HepG2 (cell line): ENCODE results near the gene KRI1. TPM values are rescaled to one million over a fixed set of nuclear protein-coding genes. Genes with fewer than 3 reads are reported as not detected.
A peak's percentile ranks its signal among the peaks of the same experiment; 100 is the strongest.

ENCODE experiments used
- AGO2 ChIP-seq: fragments of 200-400 bp; formaldehyde crosslinking; optimal IDR thresholded peaks from 2 replicates; pipeline ENCODE3; 2017; ENCODE audit warnings: mild to moderate bottlenecking, low read depth, low read length, moderate library complexity
- AHDC1 ChIP-seq: sonication (generic); formaldehyde crosslinking; IDR thresholded peaks from 2 replicates; pipeline ENCODE4 v1.5.1; 2020; ENCODE audit warnings: mild to moderate bottlenecking, missing genetic modification reagents, borderline replicate concordance
- ATF7-NPFF ChIP-seq: sonication (generic); formaldehyde crosslinking; IDR thresholded peaks from 2 replicates; pipeline ENCODE4 v1.8.1; 2023; ENCODE audit warnings: mild to moderate bottlenecking, low read depth, missing genetic modification reagents, moderate library complexity
- HDAC2 ChIP-seq: sonication (generic); formaldehyde crosslinking; IDR thresholded peaks from 2 replicates; pipeline ENCODE4 v1.4.0; 2020; ENCODE audit warnings: missing genetic modification reagents
- HNRNPL ChIP-seq: fragments of 200-400 bp; formaldehyde crosslinking; IDR thresholded peaks from 2 replicates; pipeline ENCODE4 v1.6.1; 2017; ENCODE audit warnings: mild to moderate bottlenecking, low read depth, low read length
- IRX3 ChIP-seq: sonication (generic); formaldehyde crosslinking; IDR thresholded peaks from 2 replicates; pipeline ENCODE4 v1.8.1; 2023; ENCODE audit warnings: mild to moderate bottlenecking, low read depth, missing genetic modification reagents, borderline replicate concordance
- MATR3 ChIP-seq: sonication (generic); formaldehyde crosslinking; IDR thresholded peaks from 2 replicates; pipeline ENCODE4 v1.4.0; 2020; ENCODE audit warnings: missing genetic modification reagents
- PAX8 ChIP-seq: sonication (generic); formaldehyde crosslinking; IDR thresholded peaks from 2 replicates; pipeline ENCODE4 v1.8.0; 2022; ENCODE audit warnings: mild to moderate bottlenecking, missing genetic modification reagents, borderline replicate concordance
- POLR2G ChIP-seq: fragments of 200-400 bp; formaldehyde crosslinking; IDR thresholded peaks from 2 replicates; pipeline ENCODE4 v1.6.1; 2018; ENCODE audit warnings: mild to moderate bottlenecking, low read depth, low read length, moderate library complexity
- RBM39 ChIP-seq: fragments of 200-400 bp; formaldehyde crosslinking; IDR thresholded peaks from one replicate; pipeline ENCODE4 v1.6.1; 2018; ENCODE audit warnings: antibody characterized with exemption, mild to moderate bottlenecking, low read depth, low read length; ENCODE audit not compliant: poor library complexity, severe bottlenecking
- RCOR2 ChIP-seq: IDR thresholded peaks from 2 replicates; pipeline ENCODE4 v1.6.1; 2016; ENCODE audit warnings: missing biosample characterization, missing genetic modification reagents
- REXO4 ChIP-seq: sonication (generic); formaldehyde crosslinking; IDR thresholded peaks from 2 replicates; pipeline ENCODE4 v1.8.0; 2022; ENCODE audit warnings: missing genetic modification reagents, mild to moderate bottlenecking, borderline replicate concordance
- SAP130 ChIP-seq: IDR thresholded peaks from 2 replicates; pipeline ENCODE4 v1.6.1; 2016; ENCODE audit warnings: low read depth
- TAF1 ChIP-seq: sonication (generic); formaldehyde crosslinking; IDR thresholded peaks from 2 replicates; pipeline ENCODE4 v1.4.0; 2020; ENCODE audit warnings: missing genetic modification reagents
- TGIF2 ChIP-seq: IDR thresholded peaks from 2 replicates; pipeline ENCODE4 v1.6.1; 2016; ENCODE audit warnings: control low read depth, missing compliant biosample characterization
- USF2 ChIP-seq, 2 experiments: sonication (generic) in 1 of 2; formaldehyde crosslinking in 1 of 2; IDR thresholded peaks; 2 replicates each; pipeline versions ENCODE4 v1.5.1 to v1.6.1; 2011 to 2020; ENCODE audit warnings: borderline replicate concordance in 1 of 2, low read depth in 1 of 2, low read length in 1 of 2, mild to moderate bottlenecking in 1 of 2, missing genetic modification reagents in 1 of 2, moderate library complexity in 1 of 2
- XBP1 ChIP-seq: sonication (generic); formaldehyde crosslinking; IDR thresholded peaks from 2 replicates; pipeline ENCODE4 v1.5.0; 2020; ENCODE audit warnings: missing genetic modification reagents
- ZBTB21 ChIP-seq: sonication (generic); formaldehyde crosslinking; IDR thresholded peaks from 2 replicates; pipeline ENCODE4 v1.4.0; 2020; ENCODE audit warnings: missing genetic modification reagents
- ZNF17 ChIP-seq: sonication (generic); formaldehyde crosslinking; IDR thresholded peaks from 2 replicates; pipeline ENCODE4 v1.5.0; 2020; ENCODE audit warnings: mild to moderate bottlenecking, missing genetic modification reagents
- ZNF496 ChIP-seq: sonication (generic); formaldehyde crosslinking; IDR thresholded peaks from 2 replicates; pipeline ENCODE4 v1.8.1; 2023; ENCODE audit warnings: mild to moderate bottlenecking, moderate library complexity, missing genetic modification reagents; ENCODE audit not compliant: insufficient replicate concordance
- ZNF615 ChIP-seq: sonication (generic); formaldehyde crosslinking; IDR thresholded peaks from 2 replicates; pipeline ENCODE4 v1.5.0; 2020; ENCODE audit warnings: mild to moderate bottlenecking, missing genetic modification reagents, borderline replicate concordance
- ZNF747 ChIP-seq: sonication (generic); formaldehyde crosslinking; IDR thresholded peaks from 2 replicates; pipeline ENCODE4 v1.8.1; 2023; ENCODE audit warnings: missing genetic modification reagents, mild to moderate bottlenecking, borderline replicate concordance
- polyA plus RNA-seq, 8 experiments: library from polyadenylated mRNA; depleted of rRNA in 3 of 8; stranded (reverse) in 7 of 8; unstranded in 1 of 8; fragments of >200 nt; fragmentation: Illumina TruSeq in 4 of 8; extraction: Trizol in 4 of 8; gene quantifications; 2 replicates each; pipeline versions ENCODE4 v1.2.1 to v1.2.3, GENCODE V29; 2011 to 2016; ENCODE audit warnings: low read depth in 4 of 8, missing spikeins in 1 of 8, mixed read lengths in 1 of 8; ENCODE audit not compliant: insufficient read depth in 1 of 8
- total RNA-seq, 5 experiments: library from RNA; depleted of rRNA; stranded (reverse); fragments of >200 nt; fragmentation: Illumina TruSeq; extraction: Trizol; gene quantifications; 2 replicates each; pipeline ENCODE4 v1.2.3, GENCODE V29; 2016; ENCODE audit warnings: low read depth in 1 of 5

Gene KRI1
- total and polyA plus RNA-seq, 2 of the 13 experiments (the other 11 are each of a cell fraction or from before 2014, with no cell fraction given): 9.1 to 11.7 TPM

GRCh38 chr19:10544242-10544752, 21.5 kb downstream of the KRI1 start (continued):
- TF ChIP-seq SAP130 (CRISPR knock-in tag): peak; percentile 39; the same call in 1 of the 2 replicates
- no peak for TF ChIP-seq ZBTB21 (CRISPR knock-in tag)
- no peak for TF ChIP-seq XBP1 (CRISPR knock-in tag)
- no peak for TF ChIP-seq USF2 (IDR thresholded peaks at IDR 0.05; ENCODE audit: low read depth, low read length)
- no peak for TF ChIP-seq USF2 (CRISPR knock-in tag; IDR thresholded peaks at IDR 0.05; ENCODE audit: borderline replicate concordance)
- TF ChIP-seq ZNF17 (CRISPR knock-in tag): no peak
- no peak for TF ChIP-seq POLR2G
- no peak for TF ChIP-seq ZNF615 (CRISPR knock-in tag)
- TF ChIP-seq RBM39: peak; percentile 29
- TF ChIP-seq AHDC1 (CRISPR knock-in tag): no peak
- no peak for TF ChIP-seq ZNF496 (CRISPR knock-in tag)
- TF ChIP-seq ATF7-NPFF: no peak
- no peak for TF ChIP-seq MATR3 (CRISPR knock-in tag)
- no peak for TF ChIP-seq HNRNPL
- TF ChIP-seq AGO2: peak; percentile 40
- TF ChIP-seq TAF1: no peak
- no peak; the same call in 1 of the 2 replicates for TF ChIP-seq HDAC2 (CRISPR knock-in tag)
- TF ChIP-seq ZNF747 (CRISPR knock-in tag): no peak
- TF ChIP-seq TGIF2 (CRISPR knock-in tag): 0 out of 2 replicates have a peak, but pooled peaks have one; percentile 47
- TF ChIP-seq RCOR2 (CRISPR knock-in tag): peak; percentile 73; the same call in 1 of the 2 replicates
- no peak for TF ChIP-seq IRX3 (CRISPR knock-in tag)
- TF ChIP-seq PAX8 (CRISPR knock-in tag): no peak
- no peak for TF ChIP-seq REXO4 (CRISPR knock-in tag)
